Activated CD4-positive, alpha-beta T cell treated with anti-CD3 and anti-CD28 coated beads, Interleukin-2, amount 50 U/mL, for 16 hours (primary cell): ENCODE results near the gene GALNT9.
"Not testable (repeated sequence)": the region's sequence is repeated elsewhere in the genome, so short reads cannot be mapped to it uniquely, and the experiment has no call there.

Source experiments
- DNase-seq: peaks from one replicate; pipeline ENCODE4 v3.0.0-alpha.2; 2020

GALNT9 gene

GRCh38 chr12:132329036-132329719 is at the start of gene GALNT9:
TSS of gene GALNT9 (minus strand) at chr12:132329589. CDS start at chr12:132329203, 386 bp downstream.
- DNase-seq = no peak

- DNase-seq = not testable (repeated sequence)
Observed at GRCh38 chr12:132379057-132379456, 49.7 kb upstream of the GALNT9 start.

GRCh38 chr12:132377147-132377546 is 47.8 kb upstream of the GALNT9 start:
- no peak for DNase-seq

GRCh38 chr12:132376464-132376830 is 47.1 kb upstream of the GALNT9 start:
- DNase-seq = no peak

GRCh38 chr12:132375747-132376463 is 46.5 kb upstream of the GALNT9 start:
- no peak for DNase-seq

- DNase-seq = no peak
Observed at GRCh38 chr12:132374612-132375445, 45.4 kb upstream of the GALNT9 start.

- no peak for DNase-seq
Observed at GRCh38 chr12:132373901-132374611, 44.7 kb upstream of the GALNT9 start.

GRCh38 chr12:132367852-132368251 is 38.5 kb upstream of the GALNT9 start:
- no peak for DNase-seq

GRCh38 chr12:132367071-132367851 is 37.9 kb upstream of the GALNT9 start:
- no peak for DNase-seq

- no peak for DNase-seq
Observed at GRCh38 chr12:132366341-132366861, 37.0 kb upstream of the GALNT9 start.

GRCh38 chr12:132365226-132365625 is 35.8 kb upstream of the GALNT9 start:
- no peak for DNase-seq

- no peak for DNase-seq
Observed at GRCh38 chr12:132364348-132364902, 35.0 kb upstream of the GALNT9 start.

- DNase-seq = no peak
Observed at GRCh38 chr12:132363661-132364347, 34.4 kb upstream of the GALNT9 start.

- no peak for DNase-seq
Observed at GRCh38 chr12:132362996-132363660, 33.7 kb upstream of the GALNT9 start.

- no peak for DNase-seq
Observed at GRCh38 chr12:132360906-132361777, 31.8 kb upstream of the GALNT9 start.

- DNase-seq = no peak
Observed at GRCh38 chr12:132360410-132360809, 31.0 kb upstream of the GALNT9 start.

- DNase-seq = no peak
Observed at GRCh38 chr12:132359971-132360370, 30.6 kb upstream of the GALNT9 start.

GRCh38 chr12:132359551-132359950 is 30.2 kb upstream of the GALNT9 start:
- no peak for DNase-seq
